ENCODE measurements around the gene MPV17L. TPM values are rescaled to one million over a fixed set of nuclear protein-coding genes. Genes with fewer than 3 reads are reported as not detected.
"Not testable (repeated sequence)": the region's sequence is repeated elsewhere in the genome, so short reads cannot be mapped to it uniquely, and the experiment has no call there.

The MPV17L gene
- total RNA-seq, 1 experiment from 2014 or later: 6.3 TPM

DNA sequence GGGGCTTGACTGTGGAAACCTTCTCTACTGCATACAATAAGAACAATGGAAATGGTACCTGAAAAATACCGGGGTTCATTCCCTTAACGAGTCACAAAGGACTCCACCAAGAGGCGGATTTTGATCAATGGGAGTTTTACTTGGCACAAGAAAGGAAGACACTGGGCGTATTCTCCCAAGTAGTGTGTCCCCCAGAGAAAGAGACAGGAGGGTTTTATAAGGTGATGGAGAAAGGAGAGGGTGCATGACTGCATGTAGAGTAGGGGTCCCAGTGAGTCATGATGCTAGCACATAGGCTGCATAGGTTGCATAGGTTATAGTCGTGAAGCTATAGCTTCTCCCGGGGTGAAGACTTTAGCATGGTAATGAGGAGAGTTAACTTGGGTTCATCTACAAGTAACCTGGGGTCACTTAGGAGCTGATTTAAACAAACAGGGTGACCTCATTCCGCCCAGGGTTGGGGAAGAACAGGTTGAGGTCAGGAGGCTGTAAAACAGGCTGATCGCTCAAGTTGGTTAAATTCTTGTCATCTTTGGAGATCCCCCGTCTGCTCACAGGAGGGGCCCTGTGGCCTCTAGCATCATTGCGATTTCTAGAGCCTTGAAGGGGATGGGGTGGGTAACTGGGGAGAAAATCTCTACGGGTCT lies 1.5 kb downstream of the MPV17L start:
- BruUV-seq (replicated peaks): no TSS peak
- intact Hi-C loops (cut with micrococcal nuclease; ENCODE audit: unreplicated experiment): no loop called here
- H3K27me3 ChIP-seq (replicated peaks; ENCODE audit: insufficient read depth, low read depth, low read length, poor library complexity): no peaks in the 10 kb centered on the region
- H3K36me3 ChIP-seq (ENCODE audit: insufficient read depth, low read length, poor library complexity, severe bottlenecking): no peaks in the 10 kb centered on the region
- no peaks in the 10 kb centered on the region for H3K9me3 ChIP-seq (ENCODE audit: low read depth, low read length, poor library complexity, severe bottlenecking)
- DNase-seq (ENCODE audit: low spot score): no peak
- no peak overlapping the region for H3K27ac ChIP-seq (ENCODE audit: low read depth, low read length, poor library complexity, severe bottlenecking)
- TF ChIP-seq, protein P1, sequence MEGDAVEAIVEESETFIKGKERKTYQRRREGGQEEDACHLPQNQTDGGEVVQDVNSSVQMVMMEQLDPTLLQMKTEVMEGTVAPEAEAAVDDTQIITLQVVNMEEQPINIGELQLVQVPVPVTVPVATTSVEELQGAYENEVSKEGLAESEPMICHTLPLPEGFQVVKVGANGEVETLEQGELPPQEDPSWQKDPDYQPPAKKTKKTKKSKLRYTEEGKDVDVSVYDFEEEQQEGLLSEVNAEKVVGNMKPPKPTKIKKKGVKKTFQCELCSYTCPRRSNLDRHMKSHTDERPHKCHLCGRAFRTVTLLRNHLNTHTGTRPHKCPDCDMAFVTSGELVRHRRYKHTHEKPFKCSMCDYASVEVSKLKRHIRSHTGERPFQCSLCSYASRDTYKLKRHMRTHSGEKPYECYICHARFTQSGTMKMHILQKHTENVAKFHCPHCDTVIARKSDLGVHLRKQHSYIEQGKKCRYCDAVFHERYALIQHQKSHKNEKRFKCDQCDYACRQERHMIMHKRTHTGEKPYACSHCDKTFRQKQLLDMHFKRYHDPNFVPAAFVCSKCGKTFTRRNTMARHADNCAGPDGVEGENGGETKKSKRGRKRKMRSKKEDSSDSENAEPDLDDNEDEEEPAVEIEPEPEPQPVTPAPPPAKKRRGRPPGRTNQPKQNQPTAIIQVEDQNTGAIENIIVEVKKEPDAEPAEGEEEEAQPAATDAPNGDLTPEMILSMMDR (conservative IDR thresholded peaks at IDR 0.05; ENCODE audit: low read depth, low read length): no peak
- no peak for TF ChIP-seq EZH2 (IDR thresholded peaks at IDR 0.05; ENCODE audit: borderline replicate concordance, low read depth, low read length, poor library complexity, severe bottlenecking)
- no peak overlapping the region for H3K4me3 ChIP-seq (ENCODE audit: low read depth, low read length, poor library complexity, severe bottlenecking)
- POLR2A ChIA-PET (ENCODE audit: low non-redundant PET): no interaction called here
- CTCF ChIA-PET: no interaction called here
- no peaks in the 10 kb centered on the region for H3K4me1 ChIP-seq (ENCODE audit: insufficient read depth, low read length, poor library complexity, severe bottlenecking)

DNA sequence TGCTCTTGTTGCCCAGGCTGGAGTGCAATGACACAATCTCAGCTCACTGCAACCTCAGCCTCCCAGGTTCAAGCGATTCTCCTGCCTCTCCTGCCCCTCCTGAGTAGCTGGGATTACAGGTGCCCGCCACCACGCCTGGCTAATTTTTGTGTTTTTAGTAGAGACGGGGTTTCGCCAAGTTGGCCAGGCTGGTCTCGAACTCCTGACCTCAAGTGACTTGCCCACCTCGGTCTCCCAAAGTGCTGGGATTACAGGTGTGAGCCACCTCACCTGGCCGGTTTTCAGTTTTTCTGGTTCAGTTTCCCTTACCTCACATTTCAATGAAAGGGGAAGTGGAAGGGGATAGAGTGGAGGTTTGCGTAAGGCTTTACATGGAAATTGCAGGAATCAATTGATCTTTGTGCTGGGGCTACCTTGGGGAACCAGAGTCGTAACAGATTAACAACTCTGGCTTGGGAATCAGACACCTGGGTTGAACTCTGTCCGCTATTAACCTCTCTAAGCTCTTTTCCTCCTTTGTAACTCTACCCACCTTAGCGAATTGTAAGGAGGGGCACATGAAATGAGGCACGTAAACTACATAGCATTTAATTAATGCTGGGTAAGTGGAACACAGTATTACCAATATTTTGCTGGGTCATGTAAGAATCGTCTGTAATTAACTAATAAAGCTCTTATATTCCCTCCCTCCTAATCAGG lies 3.2 kb downstream of the MPV17L start:
- H3K27ac ChIP-seq (ENCODE audit: low read depth, low read length, poor library complexity, severe bottlenecking): no peak overlapping the region
- H3K9me3 ChIP-seq (ENCODE audit: low read depth, low read length, poor library complexity, severe bottlenecking): no peaks in the 10 kb centered on the region
- H3K27me3 ChIP-seq (replicated peaks; ENCODE audit: insufficient read depth, low read depth, low read length, poor library complexity): no peaks in the 10 kb centered on the region
- intact Hi-C loops (cut with micrococcal nuclease; ENCODE audit: unreplicated experiment): no loop called here
- TF ChIP-seq, protein P1 (conservative IDR thresholded peaks at IDR 0.05; ENCODE audit: low read depth, low read length): no peak
- TF ChIP-seq EZH2 (IDR thresholded peaks at IDR 0.05; ENCODE audit: borderline replicate concordance, low read depth, low read length, poor library complexity, severe bottlenecking): no peak
- H3K36me3 ChIP-seq (ENCODE audit: insufficient read depth, low read length, poor library complexity, severe bottlenecking): no peaks in the 10 kb centered on the region
- ChIA-PET POLR2A (ENCODE audit: low non-redundant PET) (no interaction called here), CTCF (no interaction called here)
- DNase-seq (ENCODE audit: low spot score): no peak
- no TSS peak for BruUV-seq (replicated peaks)
- no peak overlapping the region for H3K4me3 ChIP-seq (ENCODE audit: low read depth, low read length, poor library complexity, severe bottlenecking)
- no peaks in the 10 kb centered on the region for H3K4me1 ChIP-seq (ENCODE audit: insufficient read depth, low read length, poor library complexity, severe bottlenecking)

DNA sequence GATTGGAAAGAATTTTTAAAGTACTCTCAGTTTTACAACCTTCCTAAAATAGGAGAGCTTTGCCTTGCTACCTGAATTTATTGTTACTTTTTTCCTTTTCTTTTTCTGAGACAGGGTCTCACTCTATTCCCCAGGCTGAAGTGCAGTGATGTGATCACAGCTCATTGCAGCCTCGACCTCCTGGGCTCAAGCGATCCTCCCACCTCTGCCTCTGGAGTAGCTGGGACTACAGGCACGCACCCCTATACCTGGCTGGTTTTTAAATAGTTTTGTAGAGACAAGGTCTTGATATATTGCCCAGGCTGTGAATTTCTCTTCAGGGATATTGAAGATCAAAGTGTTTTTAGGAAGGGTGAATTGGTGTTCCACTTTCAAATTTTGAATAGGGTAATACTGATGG lies 3.8 kb downstream of the MPV17L start:
- Histone ChIP-seq H3K36me3 (ENCODE audit: insufficient read depth, low read length, poor library complexity, severe bottlenecking) (no peaks in the 10 kb centered on the region), H3K4me3 (ENCODE audit: low read depth, low read length, poor library complexity, severe bottlenecking) (no peak overlapping the region), H3K27ac (ENCODE audit: low read depth, low read length, poor library complexity, severe bottlenecking) (no peak overlapping the region), H3K27me3 (replicated peaks; ENCODE audit: insufficient read depth, low read depth, low read length, poor library complexity) (no peaks in the 10 kb centered on the region), H3K4me1 (ENCODE audit: insufficient read depth, low read length, poor library complexity, severe bottlenecking) (no peaks in the 10 kb centered on the region), H3K9me3 (ENCODE audit: low read depth, low read length, poor library complexity, severe bottlenecking) (no peaks in the 10 kb centered on the region)
- ChIA-PET CTCF (no interaction called here), POLR2A (ENCODE audit: low non-redundant PET) (no interaction called here)
- TF ChIP-seq, protein P1 (conservative IDR thresholded peaks at IDR 0.05; ENCODE audit: low read depth, low read length): no peak
- no peak for TF ChIP-seq EZH2 (IDR thresholded peaks at IDR 0.05; ENCODE audit: borderline replicate concordance, low read depth, low read length, poor library complexity, severe bottlenecking)
- intact Hi-C loops (cut with micrococcal nuclease; ENCODE audit: unreplicated experiment): no loop called here
- no peak for DNase-seq (ENCODE audit: low spot score)
- no TSS peak for BruUV-seq (replicated peaks)

DNA sequence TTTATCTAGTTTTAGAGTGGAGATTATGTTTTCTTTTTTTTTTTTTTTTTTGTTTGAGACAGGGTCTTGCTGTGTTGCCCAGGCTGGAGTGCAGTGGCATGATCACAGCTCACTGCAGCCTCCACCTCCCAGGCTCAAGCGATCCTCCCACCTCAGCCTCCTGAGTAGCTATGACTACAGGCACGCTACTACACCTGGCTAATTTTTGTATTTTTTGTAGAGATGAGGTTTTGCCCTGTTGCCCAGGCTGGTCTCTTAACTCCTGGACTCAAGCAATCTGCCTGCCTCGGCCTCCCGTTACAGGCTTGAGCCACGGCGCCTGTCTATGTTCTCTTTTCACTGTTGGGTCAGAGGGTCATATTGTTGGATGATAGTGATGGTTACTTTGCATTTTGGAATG lies 4.8 kb downstream of the MPV17L start:
- not testable (repeated sequence) for H3K36me3 ChIP-seq (ENCODE audit: insufficient read depth, low read length, poor library complexity, severe bottlenecking)

More for the DNA sequence above, 4.8 kb downstream of the MPV17L start:
- intact Hi-C loops (cut with micrococcal nuclease; ENCODE audit: unreplicated experiment); H3K4me1 ChIP-seq (ENCODE audit: insufficient read depth, low read length, poor library complexity, severe bottlenecking); BruUV-seq (replicated peaks); H3K27me3 ChIP-seq (replicated peaks; ENCODE audit: insufficient read depth, low read depth, low read length, poor library complexity); CTCF ChIA-PET; H3K27ac ChIP-seq (ENCODE audit: low read depth, low read length, poor library complexity, severe bottlenecking); H3K4me3 ChIP-seq (ENCODE audit: low read depth, low read length, poor library complexity, severe bottlenecking); DNase-seq (ENCODE audit: low spot score); H3K9me3 ChIP-seq (ENCODE audit: low read depth, low read length, poor library complexity, severe bottlenecking): not testable (repeated sequence)
- POLR2A ChIA-PET (ENCODE audit: low non-redundant PET): interaction anchor here (0.5 kb wide), 1 partner anchor 19 kb away, joined by 3 read pairs; no protein-coding TSS in a partner anchor

Measured in A673 (cell line).